ENCODE data around the gene NYAP2.

DNA sequence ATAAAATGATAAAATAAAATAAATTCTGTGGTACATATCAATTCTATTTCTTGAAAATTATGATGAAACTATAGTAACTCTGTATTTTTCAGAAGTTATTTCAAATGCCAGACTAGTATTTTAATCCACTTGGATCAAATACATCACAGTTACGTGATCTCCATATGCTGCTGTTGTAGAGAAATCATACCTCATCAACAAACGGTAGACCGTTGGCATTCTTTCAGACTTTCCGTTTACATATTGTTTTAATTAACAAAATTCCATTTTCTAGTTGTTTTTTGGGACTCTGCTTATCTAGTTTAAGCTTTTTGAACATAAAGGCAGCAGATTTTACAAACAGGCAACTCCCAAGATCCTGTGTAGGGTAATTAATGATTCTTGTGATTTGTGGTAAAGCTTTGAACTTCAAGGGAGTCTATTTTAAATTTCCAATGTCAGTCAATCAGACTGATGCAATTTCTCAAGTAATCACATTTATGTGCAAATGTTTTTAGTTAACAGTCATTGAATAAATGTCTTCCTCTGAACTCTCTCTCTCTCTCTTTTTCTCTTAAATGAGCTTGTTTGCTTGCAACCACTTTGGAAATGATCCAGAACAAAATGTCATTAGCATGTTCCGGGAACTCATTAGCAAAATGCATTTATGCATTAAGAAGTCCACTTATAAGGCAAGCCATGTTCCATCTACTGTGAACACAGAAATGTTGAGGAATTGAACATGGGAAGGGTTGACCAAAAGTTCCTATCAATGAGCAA, 31.8 kb downstream of the NYAP2 start:
- TF ChIP-seq, protein P1, sequence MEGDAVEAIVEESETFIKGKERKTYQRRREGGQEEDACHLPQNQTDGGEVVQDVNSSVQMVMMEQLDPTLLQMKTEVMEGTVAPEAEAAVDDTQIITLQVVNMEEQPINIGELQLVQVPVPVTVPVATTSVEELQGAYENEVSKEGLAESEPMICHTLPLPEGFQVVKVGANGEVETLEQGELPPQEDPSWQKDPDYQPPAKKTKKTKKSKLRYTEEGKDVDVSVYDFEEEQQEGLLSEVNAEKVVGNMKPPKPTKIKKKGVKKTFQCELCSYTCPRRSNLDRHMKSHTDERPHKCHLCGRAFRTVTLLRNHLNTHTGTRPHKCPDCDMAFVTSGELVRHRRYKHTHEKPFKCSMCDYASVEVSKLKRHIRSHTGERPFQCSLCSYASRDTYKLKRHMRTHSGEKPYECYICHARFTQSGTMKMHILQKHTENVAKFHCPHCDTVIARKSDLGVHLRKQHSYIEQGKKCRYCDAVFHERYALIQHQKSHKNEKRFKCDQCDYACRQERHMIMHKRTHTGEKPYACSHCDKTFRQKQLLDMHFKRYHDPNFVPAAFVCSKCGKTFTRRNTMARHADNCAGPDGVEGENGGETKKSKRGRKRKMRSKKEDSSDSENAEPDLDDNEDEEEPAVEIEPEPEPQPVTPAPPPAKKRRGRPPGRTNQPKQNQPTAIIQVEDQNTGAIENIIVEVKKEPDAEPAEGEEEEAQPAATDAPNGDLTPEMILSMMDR (IDR thresholded peaks at IDR 0.05), result no peak
- TF ChIP-seq POLR2A (IDR thresholded peaks at IDR 0.05), result no peak
